ENCODE data around the gene CD6. TPM values are rescaled to one million over a fixed set of nuclear protein-coding genes. Genes with fewer than 3 reads are reported as not detected.

The CD6 gene, protein sequence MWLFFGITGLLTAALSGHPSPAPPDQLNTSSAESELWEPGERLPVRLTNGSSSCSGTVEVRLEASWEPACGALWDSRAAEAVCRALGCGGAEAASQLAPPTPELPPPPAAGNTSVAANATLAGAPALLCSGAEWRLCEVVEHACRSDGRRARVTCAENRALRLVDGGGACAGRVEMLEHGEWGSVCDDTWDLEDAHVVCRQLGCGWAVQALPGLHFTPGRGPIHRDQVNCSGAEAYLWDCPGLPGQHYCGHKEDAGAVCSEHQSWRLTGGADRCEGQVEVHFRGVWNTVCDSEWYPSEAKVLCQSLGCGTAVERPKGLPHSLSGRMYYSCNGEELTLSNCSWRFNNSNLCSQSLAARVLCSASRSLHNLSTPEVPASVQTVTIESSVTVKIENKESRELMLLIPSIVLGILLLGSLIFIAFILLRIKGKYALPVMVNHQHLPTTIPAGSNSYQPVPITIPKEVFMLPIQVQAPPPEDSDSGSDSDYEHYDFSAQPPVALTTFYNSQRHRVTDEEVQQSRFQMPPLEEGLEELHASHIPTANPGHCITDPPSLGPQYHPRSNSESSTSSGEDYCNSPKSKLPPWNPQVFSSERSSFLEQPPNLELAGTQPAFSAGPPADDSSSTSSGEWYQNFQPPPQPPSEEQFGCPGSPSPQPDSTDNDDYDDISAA
- not detected for total RNA-seq

DNA sequence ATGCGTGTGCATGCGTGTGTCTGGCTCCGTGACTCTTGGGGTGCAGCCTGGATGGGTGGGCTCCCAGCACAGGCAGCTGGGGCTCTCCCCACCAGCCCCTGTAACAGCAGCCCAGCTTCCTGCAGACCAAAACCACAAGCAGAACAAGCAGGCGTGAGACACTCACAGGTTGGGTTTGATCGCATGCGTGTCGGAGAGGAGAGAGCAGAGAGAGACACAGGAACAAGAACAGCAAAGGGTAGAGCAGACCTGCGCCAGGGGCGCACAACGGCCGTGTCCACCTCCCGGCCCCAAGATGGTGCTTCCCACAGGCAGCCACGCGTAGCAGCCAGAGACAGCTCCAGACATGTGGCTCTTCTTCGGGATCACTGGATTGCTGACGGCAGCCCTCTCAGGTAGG, at the start of gene CD6:
Gene CD6, plus strand, starts transcription at position 161 of the 400 bp plus-strand sequence. Its CDS starts 186 bp downstream, at position 347.

DNA sequence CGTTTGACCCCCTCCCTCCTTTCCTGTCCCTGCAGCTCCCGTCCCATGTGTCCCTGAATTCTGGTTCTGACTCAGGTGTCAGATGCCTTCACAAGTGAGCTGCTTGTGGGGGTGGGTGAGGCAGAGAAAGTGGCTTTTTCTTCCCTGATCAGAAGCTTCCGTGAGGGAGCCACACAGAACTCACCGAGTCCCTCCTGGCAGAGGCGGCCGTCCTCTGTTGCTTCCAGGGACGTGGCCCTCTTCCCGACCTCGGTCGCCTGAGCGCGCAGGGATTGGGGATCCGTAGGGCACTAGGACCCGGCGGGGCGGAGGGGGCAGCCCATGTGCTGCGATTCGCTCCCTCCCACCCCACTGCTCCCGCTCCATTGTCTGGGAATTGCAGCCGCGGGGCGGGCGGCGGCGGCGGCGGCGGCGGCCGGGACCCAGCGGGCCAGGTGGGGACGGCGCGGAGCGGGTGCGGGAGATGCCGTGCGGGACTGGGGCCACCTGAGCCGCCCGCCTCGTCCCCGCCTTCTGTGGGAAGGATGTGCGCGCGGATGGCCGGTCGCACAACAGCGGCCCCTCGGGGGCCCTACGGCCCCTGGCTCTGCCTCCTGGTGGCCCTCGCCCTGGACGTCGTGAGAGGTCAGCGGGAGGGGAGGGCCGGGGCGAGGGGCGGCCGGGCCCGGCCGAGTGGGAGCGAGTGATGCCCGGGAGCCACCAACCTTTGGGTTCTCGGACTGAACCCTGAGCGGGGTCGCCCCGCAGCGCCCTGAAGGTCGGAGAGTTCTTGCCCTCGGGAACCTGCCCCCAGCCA, 47.2 kb upstream of the CD6 start, which contains the start of gene TMEM132A:
Gene TMEM132A, plus strand, starts transcription at position 351 of the 796 bp plus-strand sequence. Its CDS starts 174 bp downstream, at position 525.

DNA sequence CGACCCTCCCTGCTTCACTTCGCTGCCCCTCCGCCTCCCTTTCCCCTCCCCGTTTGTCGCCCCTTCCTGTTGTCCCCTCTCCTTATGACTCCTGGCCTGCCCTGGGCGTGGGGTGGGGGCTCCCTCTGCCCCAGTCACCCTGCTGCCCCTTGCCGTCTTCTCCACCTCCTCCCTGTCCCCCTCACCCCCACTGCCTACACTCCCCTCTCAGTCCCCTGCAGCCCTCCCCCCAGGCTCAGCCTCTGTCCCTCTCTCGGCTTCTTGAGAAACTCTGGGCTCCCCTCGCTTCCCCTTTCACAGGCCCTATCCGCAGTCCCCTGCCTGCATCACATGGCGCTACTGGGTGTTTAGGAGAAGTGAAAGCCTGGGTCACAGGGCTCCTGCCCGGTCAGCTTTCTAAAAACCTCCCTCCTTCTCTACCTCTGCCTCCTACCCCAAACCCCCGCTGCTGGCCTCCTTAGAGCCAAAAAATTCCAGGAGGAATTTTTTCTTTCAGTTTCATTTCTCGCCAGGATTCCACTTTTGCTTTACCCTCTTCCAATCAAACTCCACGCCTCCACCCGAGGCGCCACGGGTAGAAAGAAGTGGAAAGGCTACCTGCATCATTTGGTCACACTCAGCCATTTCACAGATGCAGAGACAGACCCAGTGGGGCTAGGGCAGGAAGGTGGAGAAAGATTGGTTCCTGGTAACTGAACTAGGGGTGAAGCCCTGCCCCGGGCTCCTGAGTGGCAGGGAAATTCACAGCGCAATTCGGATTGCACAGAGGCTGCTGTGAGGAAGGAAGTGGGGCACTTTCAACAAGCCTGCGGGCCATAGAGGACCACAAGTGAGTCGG, 19.4 kb upstream of the CD6 start, which contains the start of gene SLC15A3:
Gene SLC15A3, minus strand, starts transcription at position 273 of the 838 bp plus-strand sequence. CDS start 625 bp downstream, outside the sequence.

Small RNAs within 50 kb of the gene (small RNA-seq; reads per million reads assigned to genes)
- not detected for gene RNU6-933P (ENCODE audit: low replicate concordance)

Other genes starting within 250 kb of the CD6 start
- gene MS4A18, start 247.0 kb upstream of the CD6 start, total RNA-seq, result not detected
- not detected for gene MS4A15, start 214.8 kb upstream of the CD6 start, total RNA-seq
- gene MS4A10, start 186.3 kb upstream of the CD6 start, total RNA-seq, result not detected
- 2.8 TPM for gene CCDC86, start 129.6 kb upstream of the CD6 start, total RNA-seq
- gene PTGDR2, start 115.7 kb upstream of the CD6 start, total RNA-seq, result 1.3 TPM
- gene ZP1, start 104.1 kb upstream of the CD6 start, total RNA-seq, result not detected
- 49.5 TPM for gene PRPF19, start 65.1 kb upstream of the CD6 start, total RNA-seq
- 8.1 TPM for gene TMEM109, start 57.5 kb upstream of the CD6 start, total RNA-seq
- gene TMEM132A, start 47.2 kb upstream of the CD6 start, total RNA-seq, result 139 TPM
- 1.9 TPM for gene SLC15A3, start 19.5 kb upstream of the CD6 start, total RNA-seq
- not detected for gene CD5, start 130.8 kb downstream of the CD6 start, total RNA-seq
- 12.2 TPM for gene VPS37C, start 189.7 kb downstream of the CD6 start, total RNA-seq
- gene PGA3, start 231.8 kb downstream of the CD6 start, total RNA-seq, result not detected

Measured in parietal lobe (tissue), 2 donors.